Measurements from ENCODE around the gene PRRC2B.
"Not testable (repeated sequence)": the region's sequence is repeated elsewhere in the genome, so short reads cannot be mapped to it uniquely, and the experiment has no call there.

- not testable (repeated sequence) for TF ChIP-seq YY1 (IDR thresholded peaks at IDR 0.05; ENCODE audit: insufficient read depth, insufficient read length); SUZ12 (IDR thresholded peaks at IDR 0.05; ENCODE audit: extremely low read depth, insufficient read depth, insufficient read length); ZNF274 (IDR thresholded peaks at IDR 0.05; ENCODE audit: low read depth, low read length)
These were observed 2.2 kb downstream of the PRRC2B start for GRCh38 chr9:131396099-131396479.
